SK-N-SH treated with all-trans-retinoic acid at 6 μM for 48 hours (cell line): ENCODE results near the gene SETDB2.

Source experiments
- ATAC-seq: fragments of 200-7000 bp; cut with Tn5 transposase; 3 replicates; pipeline ENCODE4 v1.9.1; 2020; ENCODE audit warnings: mild to moderate bottlenecking, moderate library complexity
- CSDC2 ChIP-seq: fragments of 250-450 bp; sonication (Bioruptor Pico); IDR thresholded peaks from 2 replicates; pipeline ENCODE4 v1.5.0; 2020; ENCODE audit warnings: mild to moderate bottlenecking, moderate library complexity
- ISL1 ChIP-seq: fragments of 250-450 bp; sonication (Bioruptor Pico); IDR thresholded peaks from 2 replicates; pipeline ENCODE4 v2.1.2; 2022; ENCODE audit warnings: mild to moderate bottlenecking, moderate library complexity
- OSR1 ChIP-seq: fragments of 250-450 bp; sonication (Bioruptor Pico); IDR thresholded peaks from 2 replicates; pipeline ENCODE4 v1.8.0; 2022; ENCODE audit warnings: moderate library complexity, mild to moderate bottlenecking, inconsistent platforms
- PPARA ChIP-seq: fragments of 250-450 bp; sonication (Bioruptor Pico); IDR thresholded peaks from 2 replicates; pipeline ENCODE4 v1.5.0; 2020; ENCODE audit warnings: mild to moderate bottlenecking, borderline replicate concordance
- RARB ChIP-seq: fragments of 250-450 bp; sonication (Bioruptor Pico); IDR thresholded peaks from 2 replicates; pipeline ENCODE4 v1.8.0; 2021; ENCODE audit warnings: mild to moderate bottlenecking, moderate library complexity
- TCF4 ChIP-seq: fragments of 250-450 bp; sonication (Bioruptor Pico); IDR thresholded peaks from 2 replicates; pipeline ENCODE4 v1.8.0; 2021; ENCODE audit warnings: mild to moderate bottlenecking, moderate library complexity, borderline replicate concordance
- ZC3H10 ChIP-seq: fragments of 250-450 bp; sonication (Bioruptor Pico); IDR thresholded peaks from 2 replicates; pipeline ENCODE4 v1.5.1; 2021; ENCODE audit warnings: mild to moderate bottlenecking, moderate library complexity
- ZNF8 ChIP-seq: fragments of 450-650 bp; formaldehyde crosslinking; IDR thresholded peaks from 2 replicates; pipeline ENCODE4 v1.5.0; 2020; ENCODE audit warnings: mild to moderate bottlenecking, moderate library complexity

SETDB2 gene

GRCh38 chr13:49543656-49544055 lies 99.6 kb downstream of the SETDB2 start:
- TF ChIP-seq PPARA (CRISPR knock-in tag): no peak
- no peak for TF ChIP-seq TCF4 (CRISPR knock-in tag)
- TF ChIP-seq CSDC2 (CRISPR knock-in tag): no peak
- TF ChIP-seq RARB (CRISPR knock-in tag): no peak
- no peak for TF ChIP-seq ZNF8 (CRISPR knock-in tag)
- no peak for TF ChIP-seq ZC3H10 (CRISPR knock-in tag)
- no peak for TF ChIP-seq OSR1 (CRISPR knock-in tag)
- TF ChIP-seq ISL1: no peak
- no peak for ATAC-seq
